Astrocyte of the spinal cord (primary cell): ENCODE data around the gene ANKRD9.
A peak's percentile ranks its signal among the peaks of the same experiment; 100 is the strongest.
"Not testable (repeated sequence)": the region's sequence is repeated elsewhere in the genome, so short reads cannot be mapped to it uniquely, and the experiment has no call there.

Experiments
- DNase-seq: peaks from one replicate; pipeline ENCODE4 v3.0.0; 2011; ENCODE audit warnings: low read depth, low spot score
- H3K4me3 ChIP-seq: 2 replicates; pipeline ENCODE4 v1.5.1; 2011; ENCODE audit warnings: low read depth, mild to moderate bottlenecking, low read length, moderate library complexity
- CTCF ChIP-seq: IDR thresholded peaks from 2 replicates; pipeline ENCODE4 v1.5.1; 2012; ENCODE audit warnings: low read depth, mild to moderate bottlenecking, low read length, inconsistent platforms
- in situ Hi-C: cut with HindIII; loops from 2 replicates; pipeline ENCODE4 v1.10.0; 2017; ENCODE audit warnings: low sequenced_read_pairs

The ANKRD9 gene

GRCh38 chr14:102524451-102525218 lies 15.1 kb upstream of the ANKRD9 start:
- peak; percentile 99 for DNase-seq
- peak; percentile 97 for TF ChIP-seq CTCF
- peak overlapping the region; percentile 72 for H3K4me3 ChIP-seq
- in situ Hi-C loops, result no loop called here

- in situ Hi-C loops, result no loop called here
- H3K4me3 ChIP-seq, result peak overlapping the region; percentile 72
- TF ChIP-seq CTCF, result no peak
- DNase-seq, result no peak
Observed at GRCh38 chr14:102523569-102524450, 14.2 kb upstream of the ANKRD9 start.

GRCh38 chr14:102523200-102523568 lies 13.6 kb upstream of the ANKRD9 start:
- no peak for TF ChIP-seq CTCF
- H3K4me3 ChIP-seq, result no peak overlapping the region
- no peak for DNase-seq
- in situ Hi-C loops, result no loop called here

GRCh38 chr14:102519709-102520108 lies 10.1 kb upstream of the ANKRD9 start:
- H3K4me3 ChIP-seq, DNase-seq, in situ Hi-C loops: not testable (repeated sequence)

GRCh38 chr14:102518063-102518648 lies 8.6 kb upstream of the ANKRD9 start:
- in situ Hi-C loops, result no loop called here
- no peak overlapping the region for H3K4me3 ChIP-seq
- no peak for TF ChIP-seq CTCF
- no peak for DNase-seq

GRCh38 chr14:102517392-102518062 lies 8.0 kb upstream of the ANKRD9 start:
- in situ Hi-C loops, result no loop called here
- no peak for DNase-seq
- H3K4me3 ChIP-seq, result peak overlapping the region; percentile 48
- TF ChIP-seq CTCF, result no peak
